Jurkat, Clone E6-1 (cell line): ENCODE measurements around the gene TTC8.

Source experiments
- DNase-seq: peaks from one replicate; pipeline ENCODE4 v3.0.0-alpha.2; 2011; ENCODE audit warnings: low read depth, low spot score
- H3K4me3 ChIP-seq: 2 replicates; pipeline ENCODE4 v1.5.1; 2011; ENCODE audit warnings: mild to moderate bottlenecking, low read length, control low read depth, moderate library complexity

TTC8 gene

DNA sequence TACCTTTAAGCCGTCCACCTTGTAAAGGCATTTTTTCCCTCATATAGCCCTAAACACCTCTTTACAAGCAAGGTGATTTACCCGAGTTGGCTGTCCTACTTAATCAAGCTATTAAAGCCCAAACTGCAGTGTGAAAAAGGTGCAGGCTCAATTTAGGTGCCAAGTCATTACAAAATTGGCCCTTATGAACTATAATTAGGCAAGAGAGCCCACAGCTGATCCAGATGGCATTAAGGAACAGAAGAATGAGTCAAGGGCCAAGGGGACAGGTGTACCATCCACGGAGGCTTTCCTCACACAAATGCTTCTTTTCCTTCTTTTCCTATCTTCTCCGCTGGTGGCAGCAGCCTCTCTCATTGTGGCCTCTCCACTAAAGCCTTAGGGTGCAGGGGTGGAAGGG, 90.5 kb downstream of the TTC8 start:
- no peak overlapping the region for H3K4me3 ChIP-seq
- no peak for DNase-seq

GRCh38 chr14:88919502-88919901, 95.1 kb downstream of the TTC8 start:
- no peak overlapping the region for H3K4me3 ChIP-seq
- DNase-seq = no peak
